Keratinocyte (primary cell): ENCODE data around the gene SMARCC2. TPM values are rescaled to one million over a fixed set of nuclear protein-coding genes. Genes with fewer than 3 reads are reported as not detected.

Source experiments
- DNase-seq: peaks from one replicate; pipeline ENCODE4 v3.0.0-alpha.2; 2011; ENCODE audit warnings: low read depth, missing footprints, low spot score
- FAIRE-seq: peaks from 2 replicates; lab custom pipeline; 2011; peaks lifted over from hg19 to GRCh38; lab: Jason Lieb, UNC
- H2AFZ ChIP-seq: 2 replicates; pipeline ENCODE4 v1.6.0; 2012; ENCODE audit warnings: low read length, control low read depth, inconsistent platforms; ENCODE audit not compliant: control insufficient read depth
- H3K27ac ChIP-seq: 2 replicates; pipeline ENCODE4 v1.5.1; 2011; ENCODE audit warnings: low read length; ENCODE audit not compliant: control insufficient read depth, insufficient read depth
- H3K27me3 ChIP-seq: 3 replicates; pipeline ENCODE4 v1.6.0; 2011; ENCODE audit warnings: low read length; ENCODE audit not compliant: control insufficient read depth, insufficient read depth; ENCODE audit errors: extremely low read depth
- H3K36me3 ChIP-seq, 2 experiments: 2 replicates in 1 of 2; 3 replicates in 1 of 2; pipeline ENCODE4 v1.5.1; 2011; ENCODE audit warnings: low read length in 2 of 2, mild to moderate bottlenecking in 1 of 2; ENCODE audit not compliant: control insufficient read depth in 2 of 2, insufficient read depth in 2 of 2; ENCODE audit errors: extremely low read depth in 1 of 2
- H3K4me1 ChIP-seq: 3 replicates; pipeline ENCODE4 v1.5.1; 2011; ENCODE audit warnings: low read length; ENCODE audit not compliant: control insufficient read depth, insufficient read depth; ENCODE audit errors: extremely low read depth
- H3K4me2 ChIP-seq: 3 replicates; pipeline ENCODE4 v1.6.0; 2011; ENCODE audit warnings: low read depth, low read length; ENCODE audit not compliant: control insufficient read depth, insufficient read depth; ENCODE audit errors: extremely low read depth
- H3K4me3 ChIP-seq, 3 experiments: fragments of 200-600 bp in 1 of 3; sonication (generic) in 1 of 3; 2 replicates in 2 of 3; 3 replicates in 1 of 3; pipeline ENCODE4 v1.5.1; 2011 to 2016; ENCODE audit warnings: low read length in 3 of 3, mild to moderate bottlenecking in 3 of 3, control low read depth in 2 of 3, inconsistent platforms in 1 of 3, low read depth in 1 of 3, mixed read lengths in 1 of 3, mixed run types in 1 of 3, moderate library complexity in 1 of 3; ENCODE audit not compliant: control insufficient read depth in 2 of 3, insufficient read depth in 2 of 3; ENCODE audit errors: extremely low read depth in 1 of 3
- H3K79me2 ChIP-seq: 2 replicates; pipeline ENCODE4 v1.6.0; 2012; ENCODE audit warnings: low read length; ENCODE audit not compliant: control insufficient read depth, insufficient read depth
- H3K9ac ChIP-seq: 3 replicates; pipeline ENCODE4 v1.6.0; 2011; ENCODE audit warnings: low read length; ENCODE audit not compliant: control insufficient read depth, insufficient read depth; ENCODE audit errors: extremely low read depth
- H3K9me1 ChIP-seq: 3 replicates; pipeline ENCODE4 v1.6.0; 2011; ENCODE audit warnings: low read length; ENCODE audit not compliant: control insufficient read depth, insufficient read depth; ENCODE audit errors: extremely low read depth
- H3K9me3 ChIP-seq: 2 replicates; pipeline ENCODE4 v1.5.1; 2012; ENCODE audit warnings: low read depth, low read length; ENCODE audit not compliant: control insufficient read depth
- H4K20me1 ChIP-seq: 3 replicates; pipeline ENCODE4 v1.6.0; 2011; ENCODE audit warnings: low read length; ENCODE audit not compliant: control insufficient read depth, insufficient read depth; ENCODE audit errors: extremely low read depth
- EZH2 ChIP-seq: IDR thresholded peaks from one replicate; pipeline ENCODE4 v1.6.1; 2012; ENCODE audit warnings: inconsistent platforms, mild to moderate bottlenecking, low read length, moderate library complexity
- dilution Hi-C: fragments of 300-500 bp; cut with MboI; formaldehyde crosslinking; loops from one replicate; pipeline ENCODE4 v1.7.0; 2020; ENCODE audit warnings: low sequenced_read_pairs; ENCODE audit not compliant: extremely low pct_ligation_motif_present
- polyA plus RNA-seq, 5 experiments: library from polyadenylated mRNA; depleted of rRNA in 3 of 5; stranded (reverse) in 3 of 5; stranded (forward) in 1 of 5; unstranded in 1 of 5; fragments of >200 nt; gene quantifications; 1 replicate in 1 of 5; 2 replicates in 3 of 5; 3 replicates in 1 of 5; pipeline versions ENCODE4 v1.2.1 to v1.2.3, GENCODE V29; 2011 to 2012; ENCODE audit warnings: missing spikeins in 2 of 5, low read depth in 1 of 5, low replicate concordance in 1 of 5
- TF ChIP-seq, protein P1 (sequence below), 3 experiments: IDR thresholded peaks in 1 of 3; conservative IDR thresholded peaks in 1 of 3; optimal IDR thresholded peaks in 1 of 3; 2 replicates in 2 of 3; 3 replicates in 1 of 3; pipeline versions ENCODE3 to v1.5.1; 2011; ENCODE audit warnings: low read length in 3 of 3, mild to moderate bottlenecking in 3 of 3, moderate library complexity in 2 of 3, control low read depth in 1 of 3, inconsistent platforms in 1 of 3; ENCODE audit not compliant: insufficient read depth in 2 of 3; ENCODE audit errors: extremely low read depth in 1 of 3

SMARCC2 gene
- polyA plus RNA-seq, 1 donor (not counting 4 experiments of a cell fraction or from before 2014, with no cell fraction given): 32.5 TPM

DNA sequence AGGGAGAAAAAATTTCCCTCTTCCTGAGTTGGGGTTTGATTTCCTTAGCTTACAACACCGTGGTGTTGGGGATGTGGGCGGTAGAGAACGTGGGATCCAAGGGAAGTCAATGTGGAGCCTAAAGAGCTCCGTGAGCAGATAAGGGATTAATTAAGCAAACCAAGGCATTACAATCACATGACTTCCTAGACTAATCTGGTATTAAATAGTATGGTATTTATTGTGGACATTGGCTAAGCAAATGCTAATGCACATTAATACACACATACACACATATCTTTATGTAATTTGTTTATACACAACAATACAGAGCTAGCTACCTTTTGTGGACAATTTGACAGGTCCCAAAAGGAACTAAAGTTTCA is 33.2 kb upstream of the SMARCC2 start:
- Histone ChIP-seq H3K36me3 (peaks cover under 1 to 4% of the 10 kb centered on the region in 2 experiments), H3K9me3 (no peaks in the 10 kb centered on the region), H3K9me1 (no peaks in the 10 kb centered on the region), H3K27ac (peak overlapping the region; percentile 84), H3K9ac (peak overlapping the region; percentile 92), H3K4me1 (peaks cover 24% of the 10 kb centered on the region), H3K27me3 (no peaks in the 10 kb centered on the region), H3K79me2 (peaks cover 30% of the 10 kb centered on the region), H4K20me1 (no peaks in the 10 kb centered on the region), H3K4me3 (peak overlapping the region; percentile 89 to 98 (median 94)), H3K4me2 (peak overlapping the region; percentile 98), H2AFZ (peak overlapping the region; percentile 73)
- no peak for TF ChIP-seq EZH2
- TF ChIP-seq, protein P1, sequence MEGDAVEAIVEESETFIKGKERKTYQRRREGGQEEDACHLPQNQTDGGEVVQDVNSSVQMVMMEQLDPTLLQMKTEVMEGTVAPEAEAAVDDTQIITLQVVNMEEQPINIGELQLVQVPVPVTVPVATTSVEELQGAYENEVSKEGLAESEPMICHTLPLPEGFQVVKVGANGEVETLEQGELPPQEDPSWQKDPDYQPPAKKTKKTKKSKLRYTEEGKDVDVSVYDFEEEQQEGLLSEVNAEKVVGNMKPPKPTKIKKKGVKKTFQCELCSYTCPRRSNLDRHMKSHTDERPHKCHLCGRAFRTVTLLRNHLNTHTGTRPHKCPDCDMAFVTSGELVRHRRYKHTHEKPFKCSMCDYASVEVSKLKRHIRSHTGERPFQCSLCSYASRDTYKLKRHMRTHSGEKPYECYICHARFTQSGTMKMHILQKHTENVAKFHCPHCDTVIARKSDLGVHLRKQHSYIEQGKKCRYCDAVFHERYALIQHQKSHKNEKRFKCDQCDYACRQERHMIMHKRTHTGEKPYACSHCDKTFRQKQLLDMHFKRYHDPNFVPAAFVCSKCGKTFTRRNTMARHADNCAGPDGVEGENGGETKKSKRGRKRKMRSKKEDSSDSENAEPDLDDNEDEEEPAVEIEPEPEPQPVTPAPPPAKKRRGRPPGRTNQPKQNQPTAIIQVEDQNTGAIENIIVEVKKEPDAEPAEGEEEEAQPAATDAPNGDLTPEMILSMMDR (optimal IDR thresholded peaks at IDR 0.05 in 1 of 3, IDR thresholded peaks at IDR 0.05 in 1 of 3, conservative IDR thresholded peaks at IDR 0.05 in 1 of 3; ENCODE audit: extremely low read depth in 1 of 3, insufficient read depth in 2 of 3, low read length in 3 of 3): no peak
- FAIRE-seq (no peak), DNase-seq (no peak)
- dilution Hi-C loops: no loop called here

DNA sequence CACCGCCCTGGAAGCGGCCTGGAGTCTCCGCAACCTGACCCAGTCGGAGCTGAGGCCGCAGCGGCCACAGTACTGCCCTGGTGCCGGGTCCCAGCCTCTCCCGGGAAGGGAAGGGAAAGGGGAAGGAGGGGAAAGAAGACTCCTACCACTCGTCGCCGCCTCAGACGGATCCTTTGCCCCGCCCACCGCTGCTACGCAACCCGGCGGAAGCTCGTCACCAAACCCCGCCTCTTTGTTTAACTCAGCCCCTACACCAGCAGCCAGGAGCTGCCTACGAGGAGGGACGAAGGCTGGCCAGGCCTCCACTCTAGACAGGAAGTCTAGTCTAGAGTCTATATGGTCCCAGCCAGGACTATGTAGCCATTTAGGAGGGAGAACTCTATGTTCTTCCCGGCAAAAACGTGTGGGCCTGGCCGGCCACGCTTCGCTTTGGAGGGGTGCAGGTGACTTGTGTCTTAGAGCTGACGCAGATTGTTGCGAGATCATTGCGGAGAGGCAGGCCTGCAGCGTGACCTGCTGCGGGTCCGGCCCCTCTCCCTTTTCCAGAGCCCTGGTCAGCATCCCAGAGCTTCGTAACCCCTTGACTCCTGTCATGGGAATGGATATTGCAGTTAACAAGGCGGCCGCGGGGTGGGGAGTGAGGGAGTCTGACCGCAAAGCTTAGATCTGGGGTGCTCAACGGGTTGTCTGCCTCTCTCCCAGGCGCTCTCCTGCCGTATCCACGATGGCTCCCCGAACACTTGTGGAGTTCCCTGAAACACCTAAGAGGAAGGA is 32.7 kb upstream of the SMARCC2 start, which contains the start of gene RNF41:
Gene RNF41 (minus strand): TSS at position 166 of the 774 bp plus-strand sequence. CDS start 7,875 bp downstream, outside the sequence.
- Histone ChIP-seq H3K4me2 (peak within 1 kb of the TSS; percentile 98), H3K79me2 (peaks cover 32% of the 10 kb centered on the region), H4K20me1 (no peaks in the 10 kb centered on the region), H3K27ac (peak within 1 kb of the TSS; percentile 84), H3K9me1 (no peaks in the 10 kb centered on the region), H3K27me3 (no peaks in the 10 kb centered on the region), H3K9me3 (no peaks in the 10 kb centered on the region), H2AFZ (peak within 1 kb of the TSS; percentile 94), H3K36me3 (peaks cover 2 to 4% of the 10 kb centered on the region in 2 experiments), H3K9ac (peak within 1 kb of the TSS; percentile 92), H3K4me3 (peak within 1 kb of the TSS; percentile 89 to 98 (median 94)), H3K4me1 (peaks cover 24% of the 10 kb centered on the region)
- TF ChIP-seq, protein P1 (optimal IDR thresholded peaks at IDR 0.05 in 1 of 3, IDR thresholded peaks at IDR 0.05 in 1 of 3, conservative IDR thresholded peaks at IDR 0.05 in 1 of 3; ENCODE audit: extremely low read depth in 1 of 3, insufficient read depth in 2 of 3, low read length in 3 of 3): no peak
- no peak for TF ChIP-seq EZH2
- FAIRE-seq (peak; percentile 77), DNase-seq (peak; percentile 85)
- dilution Hi-C loops: no loop called here
